ENCODE measurements around the gene NUCB1.
"Not testable (repeated sequence)": the region's sequence is repeated elsewhere in the genome, so short reads cannot be mapped to it uniquely, and the experiment has no call there.

The NUCB1 gene

DNA sequence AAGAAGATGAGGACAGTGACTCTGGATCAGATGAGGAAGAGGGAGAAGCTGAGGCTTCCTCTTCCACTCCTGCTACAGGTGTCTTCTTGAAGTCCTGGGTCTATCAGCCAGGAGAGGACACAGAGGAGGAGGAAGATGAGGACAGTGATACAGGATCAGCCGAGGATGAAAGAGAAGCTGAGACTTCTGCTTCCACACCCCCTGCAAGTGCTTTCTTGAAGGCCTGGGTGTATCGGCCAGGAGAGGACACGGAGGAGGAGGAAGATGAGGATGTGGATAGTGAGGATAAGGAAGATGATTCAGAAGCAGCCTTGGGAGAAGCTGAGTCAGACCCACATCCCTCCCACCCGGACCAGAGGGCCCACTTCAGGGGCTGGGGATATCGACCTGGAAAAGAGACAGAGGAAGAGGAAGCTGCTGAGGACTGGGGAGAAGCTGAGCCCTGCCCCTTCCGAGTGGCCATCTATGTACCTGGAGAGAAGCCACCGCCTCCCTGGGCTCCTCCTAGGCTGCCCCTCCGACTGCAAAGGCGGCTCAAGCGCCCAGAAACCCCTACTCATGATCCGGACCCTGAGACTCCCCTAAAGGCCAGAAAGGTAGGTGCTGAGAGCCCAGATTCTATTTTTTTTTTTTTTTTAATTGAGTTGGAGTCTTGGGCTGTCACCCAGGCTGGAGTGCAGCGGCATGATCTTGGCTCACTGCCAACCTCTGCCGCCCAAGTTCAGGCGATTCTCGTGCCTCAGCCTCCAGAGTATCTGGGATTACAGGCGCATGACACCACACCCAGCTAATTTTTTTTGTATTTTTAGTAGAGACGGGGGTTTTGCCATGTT lies 25.6 kb upstream of the NUCB1 start:
- DNase-seq (ENCODE audit: low read depth) = no peak

DNA sequence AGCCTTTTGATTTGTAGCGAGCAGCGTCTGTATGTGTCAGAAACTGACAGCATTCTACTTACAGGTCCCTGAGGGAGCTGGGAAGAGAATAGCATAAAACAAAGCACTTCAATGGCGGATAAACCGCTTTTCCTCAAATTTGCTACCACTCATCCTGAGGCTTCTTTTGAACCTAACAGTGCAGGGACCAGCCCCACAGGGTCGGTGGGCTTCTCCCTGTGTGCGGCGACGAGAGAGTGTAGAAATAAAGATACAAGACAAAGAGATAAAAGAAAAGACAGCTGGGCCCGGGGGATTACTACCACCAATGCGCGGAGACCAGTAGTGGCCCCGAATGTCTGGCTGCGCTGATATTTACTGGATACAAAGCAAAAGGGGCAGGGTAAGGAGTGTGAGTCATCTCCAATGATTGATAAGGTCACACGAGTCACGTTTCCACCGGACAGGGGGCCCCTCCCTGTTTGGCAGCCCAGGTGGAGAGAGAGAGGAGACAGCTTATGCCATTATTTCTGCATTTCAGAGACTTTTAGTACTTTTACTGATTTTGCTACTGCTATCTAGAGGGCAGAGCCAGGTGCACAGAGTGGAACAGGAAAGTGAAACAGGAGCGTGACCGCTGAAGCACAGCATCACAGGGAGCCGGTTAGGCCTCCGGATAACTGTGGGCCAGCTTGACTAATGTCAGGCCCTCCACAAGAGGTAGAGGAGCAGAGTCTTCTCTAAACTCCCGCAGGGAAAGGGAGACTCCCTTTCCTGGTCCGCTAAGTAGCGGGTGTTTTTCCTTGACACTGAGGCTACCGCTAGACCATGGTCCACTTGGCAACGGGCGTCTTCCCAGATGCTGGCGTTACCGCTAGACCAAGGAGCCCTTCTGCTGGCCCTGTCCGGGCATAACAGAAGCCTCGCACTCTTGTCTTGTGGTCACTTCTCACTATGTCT lies 23.8 kb upstream of the NUCB1 start:
- DNase-seq (ENCODE audit: low read depth) = not testable (repeated sequence)

DNA sequence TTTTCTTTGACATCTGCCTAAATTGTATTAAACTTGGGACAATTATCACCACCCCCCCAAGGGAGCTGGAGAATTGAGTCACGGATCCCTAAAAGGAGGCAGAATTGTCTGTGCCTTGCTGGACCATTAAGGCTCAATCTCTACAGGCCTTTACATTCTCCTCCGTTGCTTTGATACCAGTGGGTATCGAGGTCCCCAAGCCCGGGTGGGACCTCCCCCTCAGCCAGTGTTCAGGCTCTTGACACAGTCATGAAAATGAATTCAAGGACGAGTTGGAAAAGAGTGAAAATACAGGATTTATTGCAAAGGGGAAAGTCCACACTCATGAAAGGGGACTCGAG lies 22.3 kb upstream of the NUCB1 start:
- no peak for DNase-seq (ENCODE audit: low read depth)

DNA sequence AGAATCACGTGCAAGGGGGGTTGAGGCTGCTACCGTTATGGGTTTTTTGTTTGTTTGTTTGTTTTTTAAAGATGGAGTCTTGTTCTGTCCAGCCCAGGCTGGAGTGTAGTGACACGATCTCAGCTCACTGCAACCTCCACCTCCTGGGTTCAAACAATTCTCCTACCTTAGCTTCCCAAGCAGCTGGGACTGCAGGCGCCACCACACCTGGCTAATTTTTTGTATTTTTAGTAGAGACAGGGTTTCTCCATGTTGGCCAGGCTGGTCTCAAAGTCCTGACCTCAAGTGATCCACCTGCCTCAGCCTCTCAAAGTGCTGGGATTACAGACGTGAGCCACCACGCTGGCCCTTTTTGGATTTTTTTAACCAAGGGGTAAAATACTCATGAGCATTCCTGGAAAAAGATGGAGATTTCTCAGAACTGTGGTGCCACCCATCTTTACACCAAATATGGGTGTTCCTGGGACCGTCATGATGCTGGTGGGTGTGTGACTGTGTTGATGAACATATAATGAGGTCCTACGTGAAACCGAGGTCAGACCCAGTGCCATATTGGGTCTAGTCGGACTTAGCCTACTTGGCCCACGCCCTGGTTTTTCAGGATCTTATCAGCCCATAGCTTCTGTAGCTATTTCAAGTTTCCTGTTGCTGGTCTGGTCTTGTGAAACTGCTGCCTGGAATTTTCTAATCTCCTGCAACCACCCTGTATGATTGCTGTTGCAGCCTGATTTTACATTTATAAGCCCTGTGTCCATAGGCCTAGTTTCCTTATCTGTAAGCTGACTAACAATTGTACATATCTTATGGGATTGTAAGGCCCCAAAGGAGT lies 21.7 kb upstream of the NUCB1 start:
- no peak for DNase-seq (ENCODE audit: low read depth)

DNA sequence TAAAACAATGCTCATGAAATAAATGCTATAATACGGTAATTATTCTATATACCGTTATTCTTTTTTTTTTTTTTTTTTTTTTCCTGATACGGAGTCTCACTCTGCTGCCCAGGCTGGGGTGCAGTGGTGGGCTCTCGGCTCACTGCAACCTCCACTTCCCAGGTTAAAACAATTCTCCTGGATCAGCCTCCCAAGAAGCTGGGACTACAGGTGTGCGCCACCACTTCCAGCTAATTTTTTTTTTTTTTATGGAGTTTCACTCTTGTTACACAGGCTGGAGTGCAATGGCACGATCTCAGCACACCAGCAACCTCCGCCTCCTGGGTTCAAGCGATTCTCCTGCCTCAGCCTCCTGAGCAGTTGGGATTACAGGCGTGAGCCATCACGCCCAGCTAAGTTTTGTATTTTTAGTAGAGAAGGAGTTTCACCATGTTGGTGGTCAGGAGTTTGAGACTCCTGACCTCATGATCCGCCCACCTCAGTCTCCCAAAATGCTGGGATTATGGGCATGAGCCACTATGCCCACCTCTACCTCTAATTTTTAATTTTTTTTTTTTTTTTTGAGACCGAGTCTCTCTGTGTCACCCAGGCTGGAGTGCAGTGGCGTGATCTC lies 21.0 kb upstream of the NUCB1 start:
- no peak for DNase-seq (ENCODE audit: low read depth)

DNA sequence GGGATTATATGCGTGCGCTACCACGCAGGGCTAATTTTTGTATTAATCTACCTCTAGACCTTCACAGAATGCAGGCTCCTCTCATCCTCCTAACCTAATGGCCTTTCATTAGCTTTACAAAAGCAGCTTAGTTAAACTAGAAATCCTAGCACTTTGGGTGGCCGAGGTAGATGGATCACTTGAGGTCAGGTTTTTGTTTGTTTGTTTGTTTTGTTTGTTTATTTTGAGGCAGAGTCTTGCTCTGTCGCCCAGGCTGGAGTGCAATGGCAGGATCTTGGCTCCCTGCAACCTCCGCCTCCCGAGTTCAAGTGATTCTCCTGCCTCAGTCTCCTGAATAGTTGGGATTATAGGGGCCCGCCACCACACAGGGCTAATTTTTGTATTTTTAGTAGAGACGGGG lies 20.4 kb upstream of the NUCB1 start:
- DNase-seq (ENCODE audit: low read depth) = not testable (repeated sequence)

DNA sequence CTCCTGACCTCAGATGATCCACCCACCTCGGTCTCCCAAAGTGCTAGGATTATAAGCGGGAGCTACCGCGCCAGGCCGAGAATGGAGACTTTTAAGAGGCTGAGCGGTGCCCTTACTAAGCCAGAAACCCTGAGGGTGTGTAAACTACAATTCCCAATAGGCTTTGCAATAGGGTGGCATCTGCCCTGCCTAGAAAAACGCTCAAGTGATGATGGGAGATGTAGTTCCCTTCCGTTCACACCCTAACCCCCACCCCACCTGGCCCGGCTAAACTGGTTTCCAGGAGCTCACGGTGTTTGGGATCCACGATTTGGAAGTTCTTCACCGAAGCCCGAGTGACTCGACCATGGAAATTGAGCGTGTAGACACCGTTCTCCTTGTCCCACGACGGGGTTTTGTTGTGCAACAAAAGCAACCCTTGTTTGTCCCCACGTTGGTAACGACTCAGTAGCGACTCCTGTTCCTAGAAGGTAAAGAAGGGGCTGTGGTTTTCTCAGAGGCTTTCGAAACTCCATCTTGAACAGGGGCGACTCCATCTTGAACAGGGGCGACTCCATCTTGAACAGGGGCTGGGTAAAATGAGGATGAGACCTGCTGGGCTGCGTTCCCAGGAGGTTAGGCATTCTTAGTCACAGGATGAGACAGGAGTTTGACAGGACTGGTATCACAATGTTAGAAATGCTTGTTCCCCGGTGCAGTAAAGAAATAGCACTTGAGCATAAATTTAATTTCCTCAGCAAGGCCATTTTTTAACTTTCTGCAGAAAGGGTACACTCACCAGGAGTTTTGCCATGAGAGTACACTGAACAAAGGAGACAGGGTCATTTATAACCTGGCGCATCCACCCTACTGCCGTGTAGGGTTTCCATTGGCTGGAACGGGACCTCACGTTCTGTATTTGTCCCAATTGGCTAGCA lies 18.1 kb upstream of the NUCB1 start:
- DNase-seq (ENCODE audit: low read depth) = no peak

DNA sequence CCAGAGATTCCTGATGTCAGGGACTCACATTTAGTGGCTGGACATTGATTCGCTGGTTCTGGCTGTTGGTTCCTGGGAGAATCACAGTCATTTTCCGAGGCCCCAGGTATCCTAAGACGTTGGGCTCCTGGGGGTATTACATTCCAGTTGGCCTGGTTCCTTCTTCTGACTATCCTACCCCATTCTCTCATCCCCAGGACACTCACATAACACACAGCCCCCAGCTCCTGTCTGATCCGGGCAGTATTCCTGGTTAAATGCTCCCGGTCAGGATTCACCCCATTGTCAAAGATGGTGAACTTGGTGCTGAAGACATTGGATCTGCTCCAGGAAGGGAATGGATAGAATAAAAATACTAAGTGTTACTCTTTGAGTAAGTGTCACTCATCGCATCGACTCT lies 16.4 kb upstream of the NUCB1 start:
- no peak for DNase-seq (ENCODE audit: low read depth)

DNA sequence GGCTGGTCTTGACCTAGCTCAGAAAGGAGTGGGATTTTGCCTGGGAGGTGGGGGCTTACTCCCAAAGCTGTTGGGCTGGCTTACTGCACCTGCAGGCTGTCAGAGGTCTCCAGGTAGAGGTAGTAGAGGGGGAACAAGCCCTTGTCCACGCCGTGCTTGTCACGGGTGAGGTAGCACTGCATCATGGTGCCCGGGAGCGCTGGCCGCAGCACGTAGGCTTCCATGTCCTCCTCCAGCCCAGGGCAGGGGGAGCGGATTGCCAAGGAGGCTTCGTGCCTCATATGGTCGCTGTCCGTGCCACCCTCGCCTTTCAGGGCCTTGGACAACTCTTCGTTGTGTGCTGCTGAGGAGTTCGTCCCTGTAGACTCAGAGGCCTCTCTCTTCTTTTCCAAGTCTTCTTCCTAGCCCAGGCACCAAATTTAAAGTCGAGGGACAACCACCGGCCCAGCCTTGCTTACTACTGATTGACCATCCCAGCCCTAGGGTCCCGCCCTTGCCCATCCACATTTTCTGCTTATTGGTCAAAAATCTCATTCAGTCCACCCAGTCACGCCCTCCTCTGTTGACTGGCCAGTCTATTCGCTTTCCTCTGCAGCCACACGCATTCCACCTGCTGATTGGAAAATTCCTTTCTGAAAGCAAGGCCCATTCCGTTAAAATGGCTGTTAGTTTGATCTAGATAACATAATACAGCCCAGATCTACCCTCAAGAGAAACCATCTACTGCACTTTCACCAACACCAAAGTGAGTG lies 12.1 kb upstream of the NUCB1 start:
- no peak for DNase-seq (ENCODE audit: low read depth)

DNA sequence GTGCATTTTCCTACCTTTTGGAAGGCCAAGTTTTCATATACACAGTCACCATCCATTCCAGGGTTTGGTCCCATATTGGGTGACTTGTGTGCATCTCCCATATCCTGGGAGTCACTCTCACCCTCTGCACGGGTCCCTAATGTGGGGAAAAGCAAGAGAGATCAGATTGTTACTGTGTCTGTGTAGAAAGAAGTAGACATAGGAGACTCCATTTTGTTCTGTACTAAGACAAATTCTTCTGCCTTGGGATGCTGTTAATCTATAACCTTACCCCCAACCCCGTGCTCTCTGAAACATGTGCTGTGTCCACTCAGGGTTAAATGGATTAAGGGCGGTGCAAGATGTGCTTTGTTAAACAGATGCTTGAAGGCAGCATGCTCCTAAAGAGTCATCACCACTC lies 10.6 kb upstream of the NUCB1 start:
- not testable (repeated sequence) for DNase-seq (ENCODE audit: low read depth)

DNA sequence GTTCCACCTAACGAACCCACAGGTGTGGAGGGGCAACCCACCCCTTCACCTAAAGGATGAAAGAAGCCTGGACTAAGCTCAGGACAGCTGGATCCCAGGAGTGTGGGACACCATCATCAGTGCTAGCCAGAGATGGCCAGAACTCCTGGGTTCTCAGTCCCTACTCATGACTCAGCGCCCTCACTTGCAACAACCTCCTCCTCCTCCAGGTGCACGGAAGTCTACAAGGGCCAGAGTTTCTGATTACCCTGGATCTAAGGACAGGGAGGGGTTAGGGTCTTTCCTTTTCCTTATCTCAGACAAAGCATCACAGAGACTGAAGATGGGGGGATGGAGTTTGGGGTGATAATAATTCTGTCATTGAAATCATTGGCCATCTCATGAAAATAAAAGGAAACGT lies 9.6 kb upstream of the NUCB1 start:
- no peak for DNase-seq (ENCODE audit: low read depth)

DNA sequence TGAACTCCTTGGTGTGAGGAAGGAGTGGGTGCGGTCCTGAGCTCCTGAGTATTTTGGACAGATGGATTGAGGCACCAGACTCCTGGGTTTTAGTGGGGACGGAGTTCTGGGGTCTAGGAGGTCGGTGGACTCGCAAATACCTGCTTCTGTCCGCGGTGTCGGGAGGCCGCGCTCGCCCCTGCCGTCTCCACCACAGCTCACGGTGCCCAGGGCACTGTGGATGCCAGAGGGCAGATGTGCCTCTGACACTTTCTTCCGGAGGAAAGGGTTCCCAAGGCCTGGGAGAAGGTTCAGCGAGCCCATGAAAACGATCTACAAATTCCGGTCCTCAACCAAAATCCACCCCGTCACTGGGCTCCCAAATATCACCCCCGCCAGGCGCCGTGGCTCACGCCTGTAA lies 4.9 kb upstream of the NUCB1 start:
- no peak for DNase-seq (ENCODE audit: low read depth)

DNA sequence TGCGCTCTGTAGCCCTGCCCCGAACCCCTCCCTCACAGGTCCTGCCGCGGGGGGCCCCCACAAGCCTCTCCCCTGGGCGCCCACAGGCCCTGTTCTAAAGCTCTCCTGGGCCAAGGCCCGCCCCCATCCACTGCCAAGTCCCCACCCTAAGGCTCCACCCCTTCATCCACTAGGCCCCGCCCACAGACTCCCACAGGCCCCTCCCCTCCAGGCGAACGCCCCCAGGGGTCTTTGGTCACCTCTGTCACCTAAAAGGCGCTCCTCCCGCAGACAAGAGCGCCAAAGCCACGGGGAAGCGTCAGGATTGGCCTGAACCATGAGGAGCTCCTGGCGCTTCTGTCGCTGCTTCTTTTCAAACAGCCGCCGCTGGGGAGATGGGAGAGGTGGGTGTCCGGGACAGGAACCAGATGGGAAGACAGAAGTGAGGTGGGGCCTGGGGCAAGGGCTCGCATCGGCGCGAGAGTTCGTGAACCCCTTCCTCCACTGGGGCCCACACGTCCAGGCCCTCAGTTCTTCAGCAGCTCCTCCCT lies 3.9 kb upstream of the NUCB1 start:
- DNase-seq (ENCODE audit: low read depth) = no peak

DNA sequence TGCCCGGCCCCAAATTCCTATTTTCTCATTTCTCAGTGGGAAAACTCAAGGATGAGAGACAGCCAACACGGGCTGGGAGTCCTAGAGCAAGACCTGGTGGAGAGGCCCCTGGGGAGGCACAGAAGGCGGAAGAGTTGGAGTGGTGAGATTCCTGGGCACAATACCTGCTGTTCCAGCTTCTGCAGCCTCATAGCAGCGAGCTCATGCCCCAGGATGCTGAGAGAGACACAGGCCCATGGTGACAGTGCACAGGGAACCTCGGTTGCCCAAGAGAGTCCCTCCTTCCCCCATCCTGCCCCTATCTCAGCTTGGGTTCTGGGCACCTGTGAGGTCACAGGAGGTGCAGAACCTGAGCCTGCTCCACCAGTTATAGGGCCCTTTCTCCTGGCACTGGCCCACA lies 2.9 kb upstream of the NUCB1 start:
- no peak for DNase-seq (ENCODE audit: low read depth)

DNA sequence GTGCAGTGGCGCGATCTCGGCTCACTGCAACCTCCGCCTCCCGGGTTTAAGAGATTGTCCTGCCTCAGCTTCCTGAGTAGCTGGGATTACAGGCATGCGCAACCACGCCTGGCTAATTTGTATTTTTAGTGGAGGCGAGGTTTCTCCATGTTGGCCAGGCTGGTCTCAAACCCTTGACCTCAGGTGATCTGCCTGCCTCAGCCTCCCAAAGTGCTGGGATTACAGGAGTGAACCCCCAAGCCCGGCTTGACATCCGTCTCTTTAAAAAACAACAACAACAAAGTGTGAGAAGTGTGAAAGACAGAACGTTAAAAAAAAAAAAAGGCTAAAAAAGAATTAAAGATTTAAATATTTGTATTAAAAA lies 744 bp upstream of the NUCB1 start:
- not testable (repeated sequence) for DNase-seq (ENCODE audit: low read depth)

DNA sequence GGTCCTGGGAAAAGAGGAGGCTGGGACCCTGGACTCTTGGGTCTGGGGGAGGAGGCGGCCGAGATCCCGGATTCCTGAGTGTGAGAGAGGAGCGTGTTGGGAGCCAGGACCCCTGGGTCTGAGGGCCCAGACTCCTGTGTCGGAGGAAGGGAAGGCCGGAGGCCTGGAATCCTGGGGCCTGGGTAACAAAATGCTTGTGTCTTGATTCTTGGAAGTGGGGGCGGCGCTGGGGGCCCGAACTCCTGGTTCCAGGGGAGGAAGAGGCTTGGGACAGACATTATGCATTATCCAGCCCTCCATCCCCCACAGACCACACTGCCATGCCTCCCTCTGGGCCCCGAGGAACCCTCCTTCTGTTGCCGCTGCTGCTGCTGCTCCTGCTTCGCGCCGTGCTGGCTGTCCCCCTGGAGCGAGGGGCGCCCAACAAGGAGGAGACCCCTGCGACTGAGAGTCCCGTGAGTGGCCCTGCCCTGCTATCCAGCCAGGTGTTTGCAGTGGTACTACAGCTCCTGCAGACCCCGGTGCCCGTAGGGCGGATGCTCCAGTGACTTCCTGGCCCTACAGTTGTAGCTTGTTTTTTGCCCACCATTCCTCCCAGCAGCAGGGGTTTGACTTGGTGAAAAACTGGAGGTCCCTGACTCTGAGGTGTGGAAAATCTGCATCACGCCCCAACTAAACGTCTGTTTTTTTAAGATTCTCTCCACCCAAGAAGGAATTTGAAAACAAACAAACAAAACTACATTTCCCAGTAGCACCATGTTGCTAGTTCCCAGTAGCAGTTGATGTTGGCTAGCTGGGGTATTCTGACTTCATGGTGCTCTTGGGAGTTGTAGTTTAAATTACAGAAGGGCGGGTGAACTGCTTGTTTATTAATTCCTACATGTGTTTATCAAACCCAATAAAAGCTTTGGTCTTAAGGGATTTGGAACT lies 630 bp downstream of the NUCB1 start:
- DNase-seq (ENCODE audit: low read depth) = peak; percentile 50

DNA sequence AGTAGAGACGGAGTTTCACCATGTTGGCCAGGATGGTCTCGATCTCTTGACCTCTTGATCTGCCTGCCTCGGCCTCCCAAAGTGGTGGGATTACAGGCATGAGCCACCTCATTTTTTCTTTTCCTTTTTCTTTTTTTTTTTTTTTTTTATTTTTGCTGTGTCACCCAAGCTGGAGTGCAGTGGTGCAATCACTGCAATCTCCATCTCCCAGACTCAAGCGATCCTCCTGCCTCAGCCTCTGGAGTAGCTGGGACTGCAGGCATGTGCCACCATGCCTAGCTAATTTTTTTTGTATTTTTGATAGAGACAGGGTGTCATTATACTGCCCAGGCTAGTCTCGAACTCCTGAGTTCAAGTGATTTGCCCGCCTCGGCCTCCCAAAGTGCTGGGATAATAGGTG lies 2.2 kb downstream of the NUCB1 start:
- DNase-seq (ENCODE audit: low read depth) = not testable (repeated sequence)

DNA sequence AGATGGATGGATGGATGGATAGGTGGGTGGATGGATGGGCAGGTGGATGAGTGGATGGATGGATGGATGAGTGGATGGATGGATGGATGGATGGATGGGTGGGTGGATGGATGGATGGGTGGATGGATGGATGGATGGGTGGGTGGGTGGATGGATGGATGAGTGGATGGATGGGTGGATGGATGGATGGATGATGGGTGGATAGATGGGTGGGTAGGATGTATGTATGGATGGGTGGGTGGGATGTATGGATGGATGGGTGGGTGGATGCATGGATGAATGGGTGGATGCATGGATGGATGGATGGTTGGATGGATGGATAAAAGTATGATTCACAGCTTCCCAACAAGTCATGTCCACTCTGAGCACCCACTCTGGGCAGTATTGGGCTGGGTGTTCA lies 3.7 kb downstream of the NUCB1 start:
- DNase-seq (ENCODE audit: low read depth) = not testable (repeated sequence)

DNA sequence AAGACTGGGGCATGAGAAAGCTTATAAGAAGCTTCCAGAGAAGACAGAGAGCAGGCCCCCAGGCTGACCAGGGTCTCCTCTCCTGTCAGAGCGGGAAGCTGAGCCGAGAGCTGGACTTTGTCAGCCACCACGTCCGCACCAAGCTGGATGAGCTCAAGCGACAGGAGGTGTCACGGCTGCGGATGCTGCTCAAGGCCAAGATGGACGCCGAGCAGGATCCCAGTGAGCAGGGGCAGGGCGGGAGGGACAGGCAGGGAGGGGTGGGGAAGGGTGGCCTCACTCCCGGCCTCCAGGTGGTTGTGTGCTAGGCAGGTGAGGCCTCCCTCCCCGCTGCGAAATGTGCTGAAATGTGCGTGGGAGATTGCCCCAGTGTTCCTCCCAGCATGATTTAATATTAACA lies 5.6 kb downstream of the NUCB1 start:
- DNase-seq (ENCODE audit: low read depth) = no peak

All from stromal cell of bone marrow (primary cell).